SK-N-SH (cell line): ENCODE data around the gene BPIFB1. TPM values are rescaled to one million over a fixed set of nuclear protein-coding genes. Genes with fewer than 3 reads are reported as not detected.

ENCODE experiments used
- CTCF ChIA-PET: fragments of 300-600, 350-600 bp; formaldehyde crosslinking; extraction: SDS; loops from one replicate; lab custom pipeline; 2021; lab: Yijun Ruan, JAX
- POLR2A ChIA-PET: fragments of 350-600 bp; sonication (Branson Sonifier 250); formaldehyde crosslinking; extraction: SDS; loops from one replicate; lab custom pipeline; 2020; ENCODE audit warnings: antibody characterized with exemption, inconsistent platforms; lab: Yijun Ruan, JAX
- DNase-seq: peaks from one replicate; pipeline ENCODE4 v3.0.0; 2012
- H2AFZ ChIP-seq: fragments of 200-600 bp; sonication (generic); 2 replicates; pipeline ENCODE4 v1.8.1; 2016; ENCODE audit warnings: antibody characterized with exemption, mild to moderate bottlenecking, low read depth
- H3F3A ChIP-seq: fragments of 200-600 bp; sonication (generic); replicated peaks from 2 replicates; pipeline ENCODE3; 2016; ENCODE audit warnings: antibody characterized with exemption, mild to moderate bottlenecking; ENCODE audit not compliant: insufficient read depth
- H3K27ac ChIP-seq, 2 experiments: fragments of 200-500 bp in 1 of 2; fragments of 200-600 bp in 1 of 2; sonication (Bioruptor generic) in 1 of 2; sonication (generic), shearing (Covaris generic) in 1 of 2; 2 replicates each; pipeline versions ENCODE4 v1.5.1 to v1.6.1; 2014 to 2016; ENCODE audit warnings: low read depth in 2 of 2, inconsistent platforms in 1 of 2, low read length in 1 of 2, mild to moderate bottlenecking in 1 of 2, mixed read lengths in 1 of 2
- H3K27me3 ChIP-seq: fragments of 200-600 bp; sonication (generic), shearing (Covaris generic); 2 replicates; pipeline ENCODE4 v1.6.1; 2016; ENCODE audit warnings: mixed run types; ENCODE audit not compliant: insufficient read depth
- H3K36me3 ChIP-seq, 2 experiments: fragments of 200-500 bp in 1 of 2; fragments of 200-600 bp in 1 of 2; sonication (Bioruptor generic) in 1 of 2; sonication (generic) in 1 of 2; replicated peaks in 1 of 2; 2 replicates each; pipeline versions ENCODE3 to v1.5.1; 2014 to 2016; ENCODE audit warnings: low read length in 1 of 2, mild to moderate bottlenecking in 1 of 2; ENCODE audit not compliant: insufficient read depth in 2 of 2, control insufficient read depth in 1 of 2
- H3K4me1 ChIP-seq, 2 experiments: fragments of 200-500 bp in 1 of 2; fragments of 200-600 bp in 1 of 2; sonication (Bioruptor generic) in 1 of 2; sonication (generic), shearing (Covaris generic) in 1 of 2; 2 replicates each; pipeline versions ENCODE4 v1.5.1 to v1.6.1; 2014 to 2016; ENCODE audit warnings: low read depth in 1 of 2, low read length in 1 of 2, mixed run types in 1 of 2; ENCODE audit not compliant: insufficient read depth in 2 of 2, control insufficient read depth in 1 of 2
- H3K4me2 ChIP-seq: fragments of 200-600 bp; sonication (generic), shearing (Covaris generic); 2 replicates; pipeline ENCODE4 v1.6.1; 2017; ENCODE audit warnings: mixed run types
- H3K4me3 ChIP-seq, 2 experiments: fragments of 200-500 bp in 1 of 2; fragments of 200-600 bp in 1 of 2; sonication (Bioruptor generic) in 1 of 2; sonication (generic), shearing (Covaris generic) in 1 of 2; 2 replicates each; pipeline versions ENCODE4 v1.5.1 to v1.8.1; 2014 to 2016; ENCODE audit warnings: low read depth in 2 of 2, inconsistent platforms in 1 of 2, low read length in 1 of 2, mild to moderate bottlenecking in 1 of 2, mixed read lengths in 1 of 2, moderate library complexity in 1 of 2
- H3K79me2 ChIP-seq: fragments of 200-600 bp; sonication (generic); 2 replicates; pipeline ENCODE4 v1.8.1; 2017; ENCODE audit warnings: mild to moderate bottlenecking; ENCODE audit not compliant: insufficient read depth
- H3K9ac ChIP-seq: fragments of 200-600 bp; sonication (generic); 2 replicates; pipeline ENCODE4 v1.6.1; 2017; ENCODE audit warnings: mixed run types
- H3K9me2 ChIP-seq: fragments of 200-600 bp; sonication (generic); 2 replicates; pipeline ENCODE4 v1.6.1; 2017; ENCODE audit warnings: mixed run types
- H3K9me3 ChIP-seq: fragments of 200-600 bp; sonication (generic); 2 replicates; pipeline ENCODE4 v1.6.1; 2017; ENCODE audit warnings: mixed run types, mild to moderate bottlenecking, moderate library complexity
- H4K20me1 ChIP-seq: fragments of 200-600 bp; sonication (generic); 2 replicates; pipeline ENCODE4 v1.6.1; 2017; ENCODE audit warnings: mild to moderate bottlenecking, mixed run types; ENCODE audit not compliant: insufficient read depth
- CHD2 ChIP-seq: fragments of 150-350 bp; IDR thresholded peaks from 2 replicates; pipeline ENCODE4 v1.6.1; 2018; ENCODE audit warnings: low read length; ENCODE audit not compliant: partially characterized antibody
- ELF1 ChIP-seq: IDR thresholded peaks from 2 replicates; pipeline ENCODE4 v1.4.0; 2012
- EP300 ChIP-seq, 2 experiments: IDR thresholded peaks; 2 replicates each; pipeline versions ENCODE4 v1.4.0 to v1.6.1; 2012; ENCODE audit warnings: borderline replicate concordance in 1 of 2, low read depth in 1 of 2, low read length in 1 of 2
- FOSL2 ChIP-seq: IDR thresholded peaks from 2 replicates; pipeline ENCODE4 v1.4.0; 2012; ENCODE audit warnings: low read depth, mild to moderate bottlenecking, moderate library complexity, borderline replicate concordance
- GABPA ChIP-seq: IDR thresholded peaks from 2 replicates; pipeline ENCODE4 v1.4.0; 2012; ENCODE audit warnings: low read depth, mild to moderate bottlenecking
- IRF3 ChIP-seq: fragments of 150-350 bp; IDR thresholded peaks from 2 replicates; pipeline ENCODE4 v1.6.1; 2016; ENCODE audit warnings: mild to moderate bottlenecking, low read depth, low read length
- MXI1 ChIP-seq: IDR thresholded peaks from 2 replicates; pipeline ENCODE4 v1.6.1; 2012; ENCODE audit warnings: mild to moderate bottlenecking, low read depth, low read length, improper control_type of control experiment
- POLR2AphosphoS5 ChIP-seq: IDR thresholded peaks from 2 replicates; pipeline ENCODE4 v1.6.1; 2012; ENCODE audit warnings: low read depth, low read length
- RAD21 ChIP-seq: IDR thresholded peaks from 2 replicates; pipeline ENCODE4 v1.6.1; 2012; ENCODE audit warnings: mild to moderate bottlenecking, low read length
- RCOR1 ChIP-seq: fragments of 150-350 bp; IDR thresholded peaks from 2 replicates; pipeline ENCODE4 v1.6.1; 2017; ENCODE audit warnings: antibody characterized with exemption, low read length
- REST ChIP-seq: IDR thresholded peaks from 2 replicates; pipeline ENCODE4 v1.6.1; 2012; ENCODE audit warnings: mild to moderate bottlenecking, low read depth, low read length, moderate library complexity
- RXRA ChIP-seq: IDR thresholded peaks from 2 replicates; pipeline ENCODE4 v1.4.0; 2012; ENCODE audit warnings: low read depth, mild to moderate bottlenecking, borderline replicate concordance
- TAF1 ChIP-seq: IDR thresholded peaks from 2 replicates; pipeline ENCODE4 v1.6.1; 2012; ENCODE audit warnings: low read depth, mild to moderate bottlenecking, low read length, moderate library complexity, borderline replicate concordance
- TEAD4 ChIP-seq: IDR thresholded peaks from 2 replicates; pipeline ENCODE4 v1.4.0; 2012; ENCODE audit warnings: mild to moderate bottlenecking, borderline replicate concordance; ENCODE audit not compliant: insufficient read depth
- USF2 ChIP-seq: fragments of 150-350 bp; IDR thresholded peaks from 2 replicates; pipeline ENCODE4 v1.6.1; 2017; ENCODE audit warnings: antibody characterized with exemption, low read length, low read depth, borderline replicate concordance
- YY1 ChIP-seq: IDR thresholded peaks from 2 replicates; pipeline ENCODE4 v1.4.0; 2012; ENCODE audit warnings: low read depth, mild to moderate bottlenecking
- ZBTB33 ChIP-seq: IDR thresholded peaks from 2 replicates; pipeline ENCODE4 v1.4.0; 2012; ENCODE audit warnings: low read depth, borderline replicate concordance
- WGBS: methylation state at CpG from one replicate; pipeline ENCODE4 v1.1.6; 2017; ENCODE audit warnings: low lambda C conversion rate; 5-methylcytosine and 5-hydroxymethylcytosine counted together
- polyA plus RNA-seq, 3 experiments: library from polyadenylated mRNA; depleted of rRNA; stranded (reverse); fragments of >200 nt; gene quantifications; 2 replicates each; pipeline ENCODE4 v1.2.3, GENCODE V29; 2012

The BPIFB1 gene
- not detected in 2 replicates for polyA plus RNA-seq (2012; rRNA removed)
- polyA plus RNA-seq (2012; cell fraction: cytosol; rRNA removed), result not detected in 2 replicates
- polyA plus RNA-seq (2012; cell fraction: nucleus; rRNA removed), result not detected in 2 replicates

GRCh38 chr20:33282991-33283555 is at the start of gene BPIFB1:
TSS of gene BPIFB1 (plus strand) at chr20:33283214. CDS start at chr20:33286074, 2,860 bp downstream.
- DNase-seq, result no peak
- Histone ChIP-seq H3K9me3 (no peaks in the 10 kb centered on the region), H3K4me2 (no peak within 1 kb of the TSS), H3K79me2 (no peaks in the 10 kb centered on the region), H3K27ac (no peak within 1 kb of the TSS), H3F3A (no peaks in the 10 kb centered on the region), H3K4me3 (no peak within 1 kb of the TSS), H2AFZ (no peak within 1 kb of the TSS), H3K9ac (no peak within 1 kb of the TSS), H3K9me2 (no peaks in the 10 kb centered on the region), H3K27me3 (no peaks in the 10 kb centered on the region; the same call in 1 of the 2 replicates), H3K4me1 (peaks cover 0 to 6% of the 10 kb centered on the region in 2 experiments; a peak in 1 of 4 replicates), H3K36me3 (no peaks in the 10 kb centered on the region), H4K20me1 (no peaks in the 10 kb centered on the region)
- ChIA-PET POLR2A (no interaction called here), CTCF (interaction anchor here (0.9 to 1.3 kb wide), 4 partner anchors 9 to 337 kb away, joined by 3 read pairs; no protein-coding TSS in a partner anchor)
- 47% methylated on average over 11 of the region's 13 CpGs for WGBS
- TF ChIP-seq REST (no peak), IRF3 (no peak), FOSL2 (no peak), GABPA (no peak)

GRCh38 chr20:33234050-33234449 is 49.0 kb upstream of the BPIFB1 start:
- Histone ChIP-seq H3K27ac (no peak overlapping the region), H3K9me3 (no peaks in the 10 kb centered on the region), H3K4me1 (no peaks in the 10 kb centered on the region), H3K4me3 (no peak overlapping the region), H2AFZ (no peak overlapping the region), H3F3A (no peaks in the 10 kb centered on the region), H3K27me3 (peaks cover 37% of the 10 kb centered on the region; the same call in 1 of the 2 replicates), H3K9me2 (no peaks in the 10 kb centered on the region), H3K36me3 (no peaks in the 10 kb centered on the region), H3K79me2 (no peaks in the 10 kb centered on the region), H3K4me2 (no peak overlapping the region), H4K20me1 (no peaks in the 10 kb centered on the region), H3K9ac (no peak overlapping the region)
- no peak for DNase-seq
- ChIA-PET POLR2A (no interaction called here), CTCF (no interaction called here)
- WGBS, result 47% methylated on average over 2 of the region's 2 CpGs
- TF ChIP-seq EP300 (IDR thresholded peaks at IDR 0.05; ENCODE audit: borderline replicate concordance in 1 of 2, low read depth in 1 of 2, low read length in 1 of 2), result no peak
- no peak for TF ChIP-seq RXRA
- no peak for TF ChIP-seq TAF1
- no peak for TF ChIP-seq USF2
- no peak for TF ChIP-seq TEAD4
- no peak for TF ChIP-seq POLR2AphosphoS5
- no peak for TF ChIP-seq MXI1
- no peak for TF ChIP-seq RAD21
- TF ChIP-seq RCOR1, result no peak
- no peak for TF ChIP-seq YY1
- no peak for TF ChIP-seq CHD2
- no peak for TF ChIP-seq ZBTB33
- TF ChIP-seq ELF1, result no peak
